ENCODE measurements around the gene LIFR. TPM values are rescaled to one million over a fixed set of nuclear protein-coding genes. Genes with fewer than 3 reads are reported as not detected.

The LIFR gene
- total RNA-seq, 1 donor from 2014 or later = 32.7 TPM

DNA sequence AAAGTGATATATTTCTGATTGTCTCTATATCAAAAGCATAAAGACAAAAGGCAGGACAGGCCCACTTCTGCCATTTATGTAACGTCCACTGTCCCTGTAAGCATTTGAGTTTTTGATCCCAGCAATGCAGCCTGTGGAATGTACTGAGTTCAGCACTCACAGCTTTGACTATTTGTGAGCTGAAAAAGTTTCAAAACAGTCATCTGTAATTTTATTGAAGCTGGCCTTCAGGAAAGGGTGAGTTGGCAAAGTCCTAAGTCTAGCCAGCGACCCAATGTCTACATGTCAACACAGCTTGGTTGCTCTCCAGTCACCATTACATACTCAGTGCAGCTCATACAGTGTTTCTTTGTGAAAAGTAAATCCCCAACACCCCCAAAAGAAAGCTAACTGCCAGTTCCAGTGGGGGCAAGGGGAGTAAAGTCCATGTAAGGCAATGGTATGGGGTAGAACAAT, 9.7 kb downstream of the LIFR start:
- peaks cover 3% of the 10 kb centered on the region for H3K36me3 Mint-ChIP-seq
- DNase-seq (ENCODE audit: extremely low spot score, unreplicated experiment) = no peak

DNA sequence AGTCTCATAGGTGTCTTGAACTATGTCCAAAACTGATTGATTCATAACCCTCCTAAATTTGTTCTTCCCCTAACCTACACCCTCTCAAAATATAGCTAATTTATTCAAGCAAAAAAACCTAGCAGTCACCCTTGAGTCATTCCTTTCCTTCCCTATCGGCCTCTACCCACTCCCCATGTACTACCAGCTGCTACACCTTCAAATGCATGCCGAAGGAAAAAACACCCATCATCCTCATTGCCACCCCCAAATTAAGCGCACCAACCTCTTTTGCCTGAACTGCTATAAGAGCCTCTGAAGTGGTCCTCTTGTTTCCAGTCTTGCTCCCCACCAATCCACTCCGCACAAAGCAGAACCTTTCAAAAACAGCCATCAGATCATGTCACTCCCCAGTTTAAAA, 12.6 kb downstream of the LIFR start:
- H3K4me1 Mint-ChIP-seq (ENCODE audit: unreplicated experiment) = peaks cover 3% of the 10 kb centered on the region
- DNase-seq (ENCODE audit: extremely low spot score, unreplicated experiment) = no peak
- peaks cover 5% of the 10 kb centered on the region for H3K9me3 Mint-ChIP-seq
- no peak overlapping the region for H3K4me3 Mint-ChIP-seq
- no peak overlapping the region for H3K27ac Mint-ChIP-seq
- no peaks in the 10 kb centered on the region for H3K27me3 Mint-ChIP-seq
- TF ChIP-seq, protein P1, sequence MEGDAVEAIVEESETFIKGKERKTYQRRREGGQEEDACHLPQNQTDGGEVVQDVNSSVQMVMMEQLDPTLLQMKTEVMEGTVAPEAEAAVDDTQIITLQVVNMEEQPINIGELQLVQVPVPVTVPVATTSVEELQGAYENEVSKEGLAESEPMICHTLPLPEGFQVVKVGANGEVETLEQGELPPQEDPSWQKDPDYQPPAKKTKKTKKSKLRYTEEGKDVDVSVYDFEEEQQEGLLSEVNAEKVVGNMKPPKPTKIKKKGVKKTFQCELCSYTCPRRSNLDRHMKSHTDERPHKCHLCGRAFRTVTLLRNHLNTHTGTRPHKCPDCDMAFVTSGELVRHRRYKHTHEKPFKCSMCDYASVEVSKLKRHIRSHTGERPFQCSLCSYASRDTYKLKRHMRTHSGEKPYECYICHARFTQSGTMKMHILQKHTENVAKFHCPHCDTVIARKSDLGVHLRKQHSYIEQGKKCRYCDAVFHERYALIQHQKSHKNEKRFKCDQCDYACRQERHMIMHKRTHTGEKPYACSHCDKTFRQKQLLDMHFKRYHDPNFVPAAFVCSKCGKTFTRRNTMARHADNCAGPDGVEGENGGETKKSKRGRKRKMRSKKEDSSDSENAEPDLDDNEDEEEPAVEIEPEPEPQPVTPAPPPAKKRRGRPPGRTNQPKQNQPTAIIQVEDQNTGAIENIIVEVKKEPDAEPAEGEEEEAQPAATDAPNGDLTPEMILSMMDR (conservative IDR thresholded peaks at IDR 0.05) = no peak
- no peaks in the 10 kb centered on the region for H3K36me3 Mint-ChIP-seq

More for the DNA sequence above, 9.7 kb downstream of the LIFR start:
- Mint-ChIP-seq H3K27me3 (no peaks in the 10 kb centered on the region), H3K27ac (no peak overlapping the region), H3K4me3 (no peak overlapping the region), H3K4me1 (ENCODE audit: unreplicated experiment) (peaks cover 7% of the 10 kb centered on the region), H3K9me3 (peaks cover 9% of the 10 kb centered on the region)
- TF ChIP-seq, protein P1 (conservative IDR thresholded peaks at IDR 0.05) = no peak

DNA sequence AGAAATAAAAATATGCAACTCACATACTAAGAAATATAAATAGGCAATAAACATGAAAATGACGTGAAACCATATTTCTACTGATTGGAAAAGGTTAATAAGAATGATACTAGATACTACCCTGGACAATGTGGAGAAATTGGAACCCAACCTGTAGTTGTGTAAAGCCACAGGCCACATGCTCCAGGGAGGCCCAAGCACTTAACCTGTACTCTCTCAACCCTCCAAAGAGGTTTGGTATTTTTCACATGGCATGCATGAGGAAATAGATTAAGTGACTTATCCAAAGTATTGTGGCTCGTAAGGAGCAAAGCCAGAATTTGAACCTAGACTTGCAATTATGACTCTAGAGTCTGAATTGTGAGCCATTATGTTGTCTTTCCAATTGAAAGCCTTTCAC, 13.4 kb downstream of the LIFR start:
- no peaks in the 10 kb centered on the region for H3K27me3 Mint-ChIP-seq
- peaks cover 5% of the 10 kb centered on the region for H3K9me3 Mint-ChIP-seq
- no peak overlapping the region for H3K27ac Mint-ChIP-seq
- H3K4me3 Mint-ChIP-seq = no peak overlapping the region
- H3K36me3 Mint-ChIP-seq = no peaks in the 10 kb centered on the region
- DNase-seq (ENCODE audit: extremely low spot score, unreplicated experiment) = no peak
- TF ChIP-seq, protein P1 (conservative IDR thresholded peaks at IDR 0.05) = no peak
- H3K4me1 Mint-ChIP-seq (ENCODE audit: unreplicated experiment) = peaks cover 10% of the 10 kb centered on the region

DNA sequence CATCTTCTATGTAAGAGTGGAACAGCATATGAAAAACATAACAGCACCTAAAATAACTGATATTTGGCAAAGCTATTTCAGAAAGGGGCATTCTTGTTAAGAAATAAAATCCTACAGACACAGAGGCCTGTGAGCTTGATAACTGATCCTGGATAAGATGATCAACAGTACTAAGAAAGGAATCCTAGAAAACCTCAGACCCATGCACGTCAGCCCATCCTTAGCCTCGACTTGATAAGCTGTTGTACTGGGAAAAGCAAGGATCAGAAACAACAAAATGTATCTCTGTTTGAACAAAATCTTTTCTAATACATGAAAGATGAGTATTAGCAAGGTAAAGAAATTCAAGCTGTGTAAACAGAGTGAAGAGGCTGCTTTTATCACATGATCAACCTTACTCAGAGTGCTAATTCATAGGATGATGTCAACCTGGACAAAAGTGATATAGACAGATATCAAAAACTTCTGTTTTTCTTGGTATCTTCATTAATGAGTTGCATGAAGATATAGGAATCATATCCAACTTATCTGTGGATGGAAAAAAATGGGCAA, 15.2 kb downstream of the LIFR start:
- Mint-ChIP-seq H3K9me3 (peaks cover 5% of the 10 kb centered on the region), H3K27me3 (no peaks in the 10 kb centered on the region), H3K4me1 (ENCODE audit: unreplicated experiment) (peaks cover 11% of the 10 kb centered on the region), H3K27ac (no peak overlapping the region), H3K4me3 (no peak overlapping the region), H3K36me3 (no peaks in the 10 kb centered on the region)
- DNase-seq (ENCODE audit: extremely low spot score, unreplicated experiment) = no peak
- TF ChIP-seq, protein P1 (conservative IDR thresholded peaks at IDR 0.05) = no peak

DNA sequence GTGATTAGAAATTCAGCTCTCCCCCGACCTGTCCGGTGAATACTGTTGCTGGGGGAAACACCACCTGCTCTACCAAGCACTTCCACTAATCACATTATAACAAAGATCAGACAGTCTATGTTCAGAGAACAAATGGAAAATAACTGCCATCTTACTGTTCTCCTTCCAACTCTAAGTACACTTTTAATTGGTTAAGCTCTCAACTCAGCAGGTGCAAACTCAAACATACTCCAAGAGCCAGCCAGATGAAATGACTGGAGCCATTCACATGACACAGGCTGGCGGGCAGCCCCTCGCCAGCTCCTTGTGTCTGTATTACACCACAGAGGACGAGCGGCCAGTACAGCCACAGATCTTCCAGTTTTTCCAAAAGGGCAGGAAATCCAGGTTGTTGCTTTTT, 16.1 kb downstream of the LIFR start:
- Mint-ChIP-seq H3K4me3 (no peak overlapping the region), H3K27me3 (no peaks in the 10 kb centered on the region), H3K36me3 (no peaks in the 10 kb centered on the region), H3K9me3 (peaks cover 5% of the 10 kb centered on the region), H3K27ac (no peak overlapping the region), H3K4me1 (ENCODE audit: unreplicated experiment) (peaks cover 15% of the 10 kb centered on the region)
- no peak for DNase-seq (ENCODE audit: extremely low spot score, unreplicated experiment)
- TF ChIP-seq, protein P1 (conservative IDR thresholded peaks at IDR 0.05) = no peak

DNA sequence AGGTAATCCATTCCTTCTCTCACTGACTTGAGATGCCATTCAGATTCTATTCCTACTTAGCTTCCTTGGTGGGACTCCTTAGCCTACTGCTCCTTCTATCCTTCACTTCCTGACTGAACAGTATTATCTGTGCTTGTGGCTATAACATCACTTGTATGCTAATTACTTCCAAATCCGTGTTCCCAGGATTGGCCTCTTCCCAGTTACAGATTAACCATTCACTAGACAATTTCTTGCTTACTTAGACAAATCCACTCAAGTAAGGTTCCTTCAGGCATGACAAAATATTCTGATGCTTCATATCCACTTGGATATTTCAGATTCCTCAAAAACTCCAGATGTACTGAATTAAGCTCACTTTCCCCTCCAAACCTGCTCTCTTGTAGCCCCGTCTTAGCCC, 18.3 kb downstream of the LIFR start:
- Mint-ChIP-seq H3K4me3 (no peak overlapping the region), H3K36me3 (no peaks in the 10 kb centered on the region), H3K27me3 (no peaks in the 10 kb centered on the region), H3K9me3 (no peaks in the 10 kb centered on the region), H3K27ac (no peak overlapping the region), H3K4me1 (ENCODE audit: unreplicated experiment) (peaks cover 23% of the 10 kb centered on the region)
- TF ChIP-seq, protein P1 (conservative IDR thresholded peaks at IDR 0.05) = no peak
- DNase-seq (ENCODE audit: extremely low spot score, unreplicated experiment) = no peak

All from type B pancreatic cell (in vitro differentiated cells).